Small intestine (tissue), 7 donors: ENCODE data around the gene DGLUCY. TPM values are rescaled to one million over a fixed set of nuclear protein-coding genes. Genes with fewer than 3 reads are reported as not detected.
A peak's percentile ranks its signal among the peaks of the same experiment; 100 is the strongest.
"Not testable (repeated sequence)": the region's sequence is repeated elsewhere in the genome, so short reads cannot be mapped to it uniquely, and the experiment has no call there.

Experiments
- DNase-seq, 2 donors: peaks; one replicate each; pipeline versions ENCODE4 v3.0.0 to v3.0.0-alpha.2; 2013
- FAIRE-seq: peaks from 2 replicates; lab custom pipeline; 2012; peaks lifted over from hg19 to GRCh38; lab: Jason Lieb, UNC
- H3K27ac ChIP-seq, 3 donors: one replicate each; pipeline ENCODE4 v1.5.1; 2013; ENCODE audit warnings: low read length in 2 of 3, mild to moderate bottlenecking in 2 of 3, control low read depth in 1 of 3, inconsistent platforms in 1 of 3, low read depth in 1 of 3, moderate library complexity in 1 of 3
- H3K27me3 ChIP-seq, 3 donors: one replicate each; pipeline ENCODE4 v1.6.1; 2013; ENCODE audit warnings: low read length in 3 of 3, inconsistent platforms in 1 of 3; ENCODE audit not compliant: control insufficient read depth in 3 of 3, insufficient read depth in 3 of 3
- H3K36me3 ChIP-seq, 3 donors: one replicate each; pipeline ENCODE4 v1.6.1; 2013; ENCODE audit warnings: low read length in 3 of 3, inconsistent platforms in 1 of 3, low read depth in 1 of 3, mild to moderate bottlenecking in 1 of 3, moderate library complexity in 1 of 3; ENCODE audit not compliant: control insufficient read depth in 3 of 3, insufficient read depth in 2 of 3
- H3K4me1 ChIP-seq, 3 donors: one replicate each; pipeline ENCODE4 v1.6.1; 2013; ENCODE audit warnings: low read length in 2 of 3, inconsistent platforms in 1 of 3, low read depth in 1 of 3, mild to moderate bottlenecking in 1 of 3, moderate library complexity in 1 of 3; ENCODE audit not compliant: control insufficient read depth in 3 of 3, insufficient read depth in 2 of 3
- H3K4me3 ChIP-seq, 3 donors: one replicate each; pipeline ENCODE4 v1.5.1; 2013; ENCODE audit warnings: low read length in 3 of 3, control low read depth in 1 of 3, inconsistent platforms in 1 of 3, low read depth in 1 of 3, mild to moderate bottlenecking in 1 of 3, moderate library complexity in 1 of 3
- H3K9me3 ChIP-seq, 2 donors: one replicate each; pipeline ENCODE4 v1.6.1; 2013; ENCODE audit warnings: low read depth in 1 of 2, low read length in 1 of 2; ENCODE audit not compliant: control insufficient read depth in 2 of 2, insufficient read depth in 1 of 2
- WGBS, 3 donors: extraction: QIAGEN DNeasy Blood & Tissue Kit; methylation state at CpG; one replicate each; pipeline ENCODE4 v1.1.7; 2013; 5-methylcytosine and 5-hydroxymethylcytosine counted together
- polyA plus RNA-seq, 4 donors: library from polyadenylated mRNA; stranded (reverse) in 3 of 4; unstranded in 1 of 4; fragments of 200-250 nt in 3 of 4; fragments of 120-200 nt in 1 of 4; gene quantifications; one replicate each; pipeline versions ENCODE4 v1.2.1 to v1.2.3, GENCODE V29; 2013
- donor health status: healthy with polysubstance abuse.
- donor health status: control.
- donor health status: control.
- donor health status: Bipolar disorder and iron deficiency.
- donor health status: healthy.

The DGLUCY gene
- polyA plus RNA-seq, 4 donors: 11.9 to 74.9 (median 30.2) TPM

- Histone ChIP-seq H3K4me3 (no peak overlapping the region), H3K36me3 (peaks cover 4 to 76% (median 8%) of the 10 kb centered on the region in 3 donors), H3K4me1 (no peaks in the 10 kb centered on the region), H3K27me3 (no peaks in the 10 kb centered on the region), H3K27ac (no peak overlapping the region), H3K9me3 (no peaks in the 10 kb centered on the region)
- FAIRE-seq (no peak), DNase-seq (no peak)
- WGBS, 3 donors: 95 to 98% (median 95%) methylated on average over 13 of the region's 13 CpGs
Observed at GRCh38 chr14:91216731-91217226, 102.9 kb downstream of the DGLUCY start.

GRCh38 chr14:91218014-91218413 is 104.1 kb downstream of the DGLUCY start:
- Histone ChIP-seq H3K36me3 (peaks cover 4 to 79% (median 8%) of the 10 kb centered on the region in 3 donors), H3K4me3 (no peak overlapping the region), H3K9me3 (no peaks in the 10 kb centered on the region), H3K4me1 (no peaks in the 10 kb centered on the region), H3K27ac (no peak overlapping the region), H3K27me3 (no peaks in the 10 kb centered on the region)
- WGBS, 3 donors: 91 to 99% (median 98%) methylated on average over 4 of the region's 4 CpGs
- FAIRE-seq (no peak), DNase-seq (no peak)

DNA sequence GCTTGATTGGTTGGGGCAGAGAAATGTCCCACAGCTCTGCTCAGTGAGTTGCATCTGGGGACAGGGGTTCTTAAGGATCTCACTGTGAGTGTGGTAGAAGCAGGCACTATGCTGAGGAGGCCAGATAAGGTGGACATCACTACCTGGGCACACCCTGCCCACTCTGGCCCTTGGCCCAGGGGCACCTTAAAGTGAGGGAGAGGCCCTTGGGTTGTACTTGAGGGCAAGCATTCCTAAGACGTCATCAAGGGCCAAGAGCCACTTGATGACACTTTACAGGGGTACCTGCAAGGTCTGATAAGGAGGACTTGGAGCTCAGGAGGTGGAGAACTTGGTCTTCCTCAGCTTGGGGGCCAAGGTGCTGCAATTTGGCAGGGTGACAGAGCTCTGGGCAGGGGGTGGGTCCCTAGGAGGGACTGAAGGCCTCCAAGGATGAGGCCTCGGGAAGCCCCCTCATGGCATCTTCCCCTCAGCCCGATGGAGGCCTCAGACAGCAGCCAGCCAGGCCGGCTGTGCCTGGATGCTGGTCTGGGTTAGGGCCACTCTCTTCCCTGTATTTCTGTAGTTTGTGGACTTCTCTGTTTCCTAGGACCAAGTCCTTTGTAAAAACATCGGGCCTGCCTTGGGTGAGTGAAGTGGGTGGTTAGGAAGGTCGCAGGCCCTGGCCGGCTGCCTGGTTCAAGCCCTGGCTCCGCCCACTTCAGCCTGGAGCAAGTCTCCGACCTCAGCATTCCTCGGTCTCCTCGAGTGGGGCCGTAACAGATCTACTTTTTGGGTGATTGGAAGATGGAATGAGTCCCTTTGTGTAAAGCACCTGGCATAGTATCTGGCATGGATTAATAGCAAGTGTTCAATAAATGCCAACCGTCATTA is 105.9 kb downstream of the DGLUCY start:
- FAIRE-seq (no peak), DNase-seq (no peak)
- 71 to 83% (median 76%) methylated on average over 13 of the region's 13 CpGs for WGBS, 3 donors
- Histone ChIP-seq H3K4me3 (no peak overlapping the region), H3K27ac (no peak overlapping the region), H3K27me3 (no peaks in the 10 kb centered on the region), H3K36me3 (peaks cover 4 to 74% (median 8%) of the 10 kb centered on the region in 3 donors), H3K9me3 (no peaks in the 10 kb centered on the region), H3K4me1 (no peaks in the 10 kb centered on the region)

- no peaks in the 10 kb centered on the region for H3K9me3 ChIP-seq
- DNase-seq: no peak
- no peak for FAIRE-seq
- H3K4me1 ChIP-seq: no peaks in the 10 kb centered on the region
- H3K27ac ChIP-seq: no peak overlapping the region
- WGBS, 3 donors: 85 to 91% (median 91%) methylated on average over 9 of the region's 9 CpGs
- H3K27me3 ChIP-seq: no peaks in the 10 kb centered on the region
- no peak overlapping the region for H3K4me3 ChIP-seq
- peaks cover 4 to 73% (median 9%) of the 10 kb centered on the region in 3 donors for H3K36me3 ChIP-seq
Observed at GRCh38 chr14:91220581-91221000, 106.7 kb downstream of the DGLUCY start.

- H3K27ac ChIP-seq: no peak overlapping the region
- H3K4me1 ChIP-seq: no peaks in the 10 kb centered on the region
- H3K9me3 ChIP-seq: no peaks in the 10 kb centered on the region
- H3K27me3 ChIP-seq: no peaks in the 10 kb centered on the region
- peaks cover 4 to 66% (median 4%) of the 10 kb centered on the region in 3 donors for H3K36me3 ChIP-seq
- DNase-seq (no peak), FAIRE-seq (no peak)
- 100% methylated on average over 1 of the region's 1 CpG for WGBS, 3 donors
- no peak overlapping the region for H3K4me3 ChIP-seq
Observed at GRCh38 chr14:91221270-91221669, 107.4 kb downstream of the DGLUCY start.

- no peaks in the 10 kb centered on the region for H3K4me1 ChIP-seq
- H3K9me3 ChIP-seq: no peaks in the 10 kb centered on the region
- peaks cover 0 to 58% (median 6%) of the 10 kb centered on the region in 3 donors for H3K36me3 ChIP-seq
- no peaks in the 10 kb centered on the region for H3K27me3 ChIP-seq
- WGBS, 3 donors: 68 to 100% (median 96%) methylated on average over 1 of the region's 1 CpG
- DNase-seq (peak in 1 of 2 donors; percentile 52), FAIRE-seq (no peak)
- no peak overlapping the region for H3K4me3 ChIP-seq
- H3K27ac ChIP-seq: no peak overlapping the region
Observed at GRCh38 chr14:91223028-91223783, 109.3 kb downstream of the DGLUCY start.

DNA sequence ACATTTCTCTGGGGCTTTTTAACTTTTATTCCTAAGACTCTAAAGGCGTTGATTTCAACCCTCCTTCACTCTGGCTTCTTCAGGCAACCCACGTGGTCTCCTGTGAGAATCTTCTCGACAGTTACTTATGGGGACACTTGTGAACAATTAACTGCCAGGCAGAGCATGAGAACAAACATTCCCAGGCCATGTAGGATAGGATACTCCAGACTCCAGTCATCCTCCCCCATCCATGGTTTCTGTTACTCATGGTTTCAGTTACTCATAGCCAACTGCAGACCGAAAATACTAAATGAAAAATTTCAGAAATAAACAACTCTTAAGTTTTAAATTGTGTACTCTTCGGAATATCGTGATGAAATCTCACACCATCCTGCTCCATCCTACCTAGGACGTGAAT is 111.2 kb downstream of the DGLUCY start:
- H3K9me3 ChIP-seq: no peaks in the 10 kb centered on the region
- DNase-seq: no peak
- H3K4me1 ChIP-seq: no peaks in the 10 kb centered on the region
- H3K27ac ChIP-seq: no peak overlapping the region
- no peak for FAIRE-seq
- peaks cover 0 to 57% (median 6%) of the 10 kb centered on the region in 3 donors for H3K36me3 ChIP-seq
- 85 to 94% (median 93%) methylated on average over 7 of the region's 7 CpGs for WGBS, 3 donors
- H3K4me3 ChIP-seq: no peak overlapping the region
- H3K27me3 ChIP-seq: no peaks in the 10 kb centered on the region

DNA sequence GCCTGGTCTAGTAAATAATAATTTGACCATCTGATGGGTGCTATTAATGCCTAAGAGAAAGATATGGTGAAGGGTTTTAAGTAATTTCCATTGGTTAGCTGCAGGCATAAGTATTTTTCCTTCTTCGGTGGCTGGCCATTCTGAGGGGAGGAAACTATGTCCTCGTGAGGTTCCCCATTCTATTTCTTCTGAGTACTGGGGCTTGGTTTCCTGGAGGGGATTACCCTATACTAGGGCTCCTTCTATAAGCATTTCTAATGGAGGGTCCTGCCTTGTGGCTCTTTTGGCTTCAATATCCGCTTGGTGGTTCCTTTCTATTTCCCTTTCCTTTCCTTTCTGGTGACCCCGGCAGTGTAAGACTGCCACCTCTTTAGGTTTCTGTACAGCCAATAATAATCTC is 112.5 kb downstream of the DGLUCY start:
- 68 to 91% (median 79%) methylated on average over 4 of the region's 4 CpGs for WGBS, 3 donors
- H3K27ac ChIP-seq: peak overlapping the region in 1 of 3 donors; percentile 4

More for the DNA sequence above, 112.5 kb downstream of the DGLUCY start:
- not testable (repeated sequence) for H3K4me3 ChIP-seq, H3K4me1 ChIP-seq, H3K27me3 ChIP-seq, DNase-seq, FAIRE-seq
- Histone ChIP-seq H3K9me3 (peaks cover 0 to 10% of the 10 kb centered on the region in 2 donors), H3K36me3 (peaks cover 0 to 50% (median 6%) of the 10 kb centered on the region in 3 donors)
